Measurements from ENCODE around the gene DSTN.

GRCh38 chr20:17655865-17656479, 86.1 kb downstream of the DSTN start:
- TF ChIP-seq POLR2A (IDR thresholded peaks at IDR 0.05; ENCODE audit: low read depth, low read length), result no peak
- TF ChIP-seq TAF1 (IDR thresholded peaks at IDR 0.05; ENCODE audit: borderline replicate concordance, low read depth, low read length), result no peak
